ENCODE results near the gene PALLD. TPM values are rescaled to one million over a fixed set of nuclear protein-coding genes. Genes with fewer than 3 reads are reported as not detected.

The PALLD gene
- polyA plus RNA-seq, 1 donor from 2014 or later: 20.5 TPM

DNA sequence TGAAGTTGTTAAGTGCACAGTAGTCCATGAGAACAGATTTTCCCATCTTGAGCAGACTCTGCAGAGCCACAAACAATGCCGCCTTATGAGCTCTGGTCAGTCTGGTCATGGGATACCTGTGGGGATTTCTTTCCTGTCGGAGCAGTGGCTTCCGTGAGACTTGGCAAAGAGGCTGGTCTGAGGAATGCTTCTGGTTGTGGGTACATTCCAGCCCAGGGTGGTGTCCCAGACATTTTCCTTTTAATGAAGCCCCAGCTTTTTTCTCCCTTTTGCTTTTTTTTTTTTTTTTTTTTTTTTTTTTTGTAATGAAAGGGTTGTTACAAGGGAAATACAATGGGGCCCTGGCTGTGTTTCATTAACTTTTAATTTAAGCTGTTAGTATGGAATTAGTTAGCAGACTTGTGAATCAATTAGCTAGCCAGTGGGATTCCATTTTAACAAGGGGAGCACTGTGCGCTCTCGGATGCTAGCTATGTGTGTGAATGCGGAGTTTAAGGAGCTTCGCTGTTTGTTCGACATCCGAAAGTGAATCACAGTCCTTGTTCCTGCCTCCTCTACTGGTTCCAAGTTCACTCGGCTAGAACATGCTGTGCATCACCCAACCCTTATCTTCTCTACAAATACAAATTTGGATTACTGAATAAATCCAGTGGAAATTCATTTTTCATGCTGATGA is 288.1 kb downstream of the PALLD start:
- no peak for TF ChIP-seq REST (IDR thresholded peaks at IDR 0.05; ENCODE audit: borderline replicate concordance)
- no peak for TF ChIP-seq EZH2 (IDR thresholded peaks at IDR 0.05; ENCODE audit: borderline replicate concordance, insufficient read depth, low read length, poor library complexity, severe bottlenecking)
- TF ChIP-seq CTCF (IDR thresholded peaks at IDR 0.05; ENCODE audit: poor library complexity, severe bottlenecking): no peak
- no peak for TF ChIP-seq MXI1 (conservative IDR thresholded peaks at IDR 0.05; ENCODE audit: poor library complexity, severe bottlenecking)
- TF ChIP-seq SMC3 (conservative IDR thresholded peaks at IDR 0.05; ENCODE audit: poor library complexity): no peak
- TF ChIP-seq POLR2AphosphoS5 (IDR thresholded peaks at IDR 0.05): no peak
- TF ChIP-seq TAF1 (IDR thresholded peaks at IDR 0.05; ENCODE audit: low read depth): no peak
- no peak for TF ChIP-seq RAD21 (conservative IDR thresholded peaks at IDR 0.05)
- TF ChIP-seq EP300 (conservative IDR thresholded peaks at IDR 0.05; ENCODE audit: poor library complexity, severe bottlenecking): no peak
- Histone ChIP-seq H4K20me1 (ENCODE audit: insufficient read depth) (no peaks in the 10 kb centered on the region), H3K27ac (ENCODE audit: low read length) (no peak overlapping the region), H3K9me2 (ENCODE audit: insufficient read depth, low read length) (no peaks in the 10 kb centered on the region), H3K9me3 (ENCODE audit: low read length) (no peaks in the 10 kb centered on the region), H3K79me2 (replicated peaks; ENCODE audit: insufficient read depth, low read length) (no peaks in the 10 kb centered on the region), H3F3A (ENCODE audit: insufficient read depth, low read length, poor library complexity, severe bottlenecking) (peaks cover 4% of the 10 kb centered on the region), H3K36me3 (ENCODE audit: insufficient read depth, low read length) (no peaks in the 10 kb centered on the region), H3K27me3 (ENCODE audit: insufficient read depth, low read depth, low read length) (no peaks in the 10 kb centered on the region), H3K4me3 (ENCODE audit: low read length) (no peak overlapping the region), H2AFZ (ENCODE audit: low read depth, low read length) (no peak overlapping the region), H3K9ac (ENCODE audit: low read length) (no peak overlapping the region), H3K4me2 (ENCODE audit: low read length) (no peak overlapping the region)

DNA sequence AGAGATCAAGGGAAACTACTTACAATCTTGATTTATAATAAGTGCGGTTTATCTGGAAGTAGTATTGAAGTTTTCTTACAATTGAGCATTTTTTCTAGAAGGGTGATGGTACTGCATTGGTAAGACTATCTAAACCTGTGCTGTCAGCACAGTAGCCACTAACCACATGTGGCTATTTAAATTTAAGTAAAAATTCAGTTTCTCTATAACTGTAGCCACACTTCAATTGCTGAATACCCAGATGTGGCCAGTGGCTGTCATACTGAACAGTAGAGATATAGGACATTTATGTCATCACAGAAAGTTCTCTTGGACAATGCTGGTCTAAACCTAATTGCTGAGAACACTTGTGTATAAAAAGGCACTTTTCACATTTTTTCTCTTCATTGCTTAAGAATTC is 290.5 kb downstream of the PALLD start:
- Histone ChIP-seq H3K27ac (ENCODE audit: low read length) (no peak overlapping the region), H3K36me3 (ENCODE audit: insufficient read depth, low read length) (no peaks in the 10 kb centered on the region), H3K4me3 (ENCODE audit: low read length) (no peak overlapping the region), H3K4me2 (ENCODE audit: low read length) (no peak overlapping the region), H3K9me2 (ENCODE audit: insufficient read depth, low read length) (no peaks in the 10 kb centered on the region), H3K27me3 (ENCODE audit: insufficient read depth, low read depth, low read length) (no peaks in the 10 kb centered on the region), H3F3A (ENCODE audit: insufficient read depth, low read length, poor library complexity, severe bottlenecking) (no peaks in the 10 kb centered on the region), H3K79me2 (replicated peaks; ENCODE audit: insufficient read depth, low read length) (no peaks in the 10 kb centered on the region), H3K9me3 (ENCODE audit: low read length) (no peaks in the 10 kb centered on the region), H4K20me1 (ENCODE audit: insufficient read depth) (no peaks in the 10 kb centered on the region), H3K9ac (ENCODE audit: low read length) (no peak overlapping the region), H2AFZ (ENCODE audit: low read depth, low read length) (no peak overlapping the region)
- TF ChIP-seq MXI1 (conservative IDR thresholded peaks at IDR 0.05; ENCODE audit: poor library complexity, severe bottlenecking) (no peak), RAD21 (conservative IDR thresholded peaks at IDR 0.05) (no peak), POLR2AphosphoS5 (IDR thresholded peaks at IDR 0.05) (no peak), TAF1 (IDR thresholded peaks at IDR 0.05; ENCODE audit: low read depth) (no peak)
